ENCODE data around the gene MRC2. TPM values are rescaled to one million over a fixed set of nuclear protein-coding genes. Genes with fewer than 3 reads are reported as not detected.
"Not testable (repeated sequence)": the region's sequence is repeated elsewhere in the genome, so short reads cannot be mapped to it uniquely, and the experiment has no call there.

The MRC2 gene
- total RNA-seq, 2 experiments from 2014 or later: 6.2 to 8.9 TPM

GRCh38 chr17:62692159-62692651 is 64.7 kb downstream of the MRC2 start:
- Mint-ChIP-seq H3K4me3 (no peak overlapping the region), H3K27ac (no peak overlapping the region), H3K9me3 (no peaks in the 10 kb centered on the region), H3K36me3 (ENCODE audit: low read depth) (no peaks in the 10 kb centered on the region), H3K27me3 (no peaks in the 10 kb centered on the region), H3K4me1 (no peaks in the 10 kb centered on the region)
- ChIA-PET POLR2A (no interaction called here), CTCF (interaction anchor here (0.7 kb wide), 1 partner anchor 50 kb away, joined by 4 read pairs; no protein-coding TSS in a partner anchor)
- no peak for DNase-seq

- POLR2A ChIA-PET: no interaction called here
- CTCF ChIA-PET: interaction anchor here (0.8 kb wide), 1 partner anchor 14 kb away, joined by 3 read pairs; no protein-coding TSS in a partner anchor
- Mint-ChIP-seq H3K27ac (no peak overlapping the region), H3K4me1 (no peaks in the 10 kb centered on the region), H3K4me3 (no peak overlapping the region), H3K36me3 (ENCODE audit: low read depth) (no peaks in the 10 kb centered on the region), H3K9me3 (no peaks in the 10 kb centered on the region), H3K27me3 (peaks cover under 1% of the 10 kb centered on the region)
- DNase-seq: no peak
Measured at GRCh38 chr17:62692721-62693431, 65.4 kb downstream of the MRC2 start.

DNA sequence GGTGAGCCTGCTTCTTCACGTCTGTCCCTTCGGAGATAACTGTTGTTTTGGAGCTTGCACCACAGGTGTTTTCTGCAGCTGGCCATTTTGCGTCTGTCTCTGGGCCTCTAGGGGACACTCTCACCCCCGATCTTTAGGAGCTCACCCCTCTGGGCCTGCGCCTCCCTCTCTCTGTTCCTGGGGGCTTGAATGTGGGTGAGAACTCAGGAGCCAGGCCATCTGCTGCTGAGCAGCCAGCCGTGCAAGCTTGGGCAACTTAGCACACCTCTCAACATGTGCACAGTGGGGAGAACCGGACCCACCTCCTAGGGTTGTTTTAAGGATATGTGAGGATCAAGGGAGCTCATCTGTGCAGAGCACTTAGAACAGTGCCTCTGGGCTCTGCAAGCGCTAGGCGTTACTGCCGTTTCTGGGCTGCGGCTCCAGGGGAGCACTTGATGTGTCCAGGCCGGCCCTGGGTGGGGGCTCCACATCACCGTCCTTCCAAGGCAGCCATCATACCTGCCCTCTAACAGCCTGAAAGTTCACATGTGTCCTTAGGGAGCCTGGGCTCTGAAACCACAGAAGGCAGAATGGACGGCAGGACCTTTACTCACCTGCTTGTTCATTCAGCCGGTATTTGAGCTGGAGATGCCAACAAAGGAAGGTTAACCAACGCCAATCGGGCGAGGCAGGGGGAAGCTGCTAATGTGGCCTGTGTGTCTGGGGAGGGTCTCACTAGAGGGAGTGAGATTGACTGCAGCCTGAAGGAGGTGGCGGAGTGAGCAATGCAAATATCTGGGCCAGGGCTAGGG is 66.3 kb downstream of the MRC2 start:
- DNase-seq: no peak
- Mint-ChIP-seq H3K4me1 (no peaks in the 10 kb centered on the region), H3K27me3 (peaks cover 2% of the 10 kb centered on the region), H3K36me3 (ENCODE audit: low read depth) (no peaks in the 10 kb centered on the region), H3K27ac (no peak overlapping the region), H3K9me3 (no peaks in the 10 kb centered on the region), H3K4me3 (no peak overlapping the region)
- CTCF ChIA-PET: interaction anchor here (0.8 kb wide), 1 partner anchor 15 kb away, joined by 3 read pairs; no protein-coding TSS in a partner anchor
- POLR2A ChIA-PET: no interaction called here

GRCh38 chr17:62695093-62695738 is 67.7 kb downstream of the MRC2 start:
- DNase-seq, H3K27ac Mint-ChIP-seq: not testable (repeated sequence)

GRCh38 chr17:62696256-62696655 is 68.8 kb downstream of the MRC2 start:
- Mint-ChIP-seq H3K27ac (no peak overlapping the region), H3K4me3 (no peak overlapping the region), H3K9me3 (no peaks in the 10 kb centered on the region), H3K4me1 (no peaks in the 10 kb centered on the region), H3K36me3 (ENCODE audit: low read depth) (no peaks in the 10 kb centered on the region), H3K27me3 (peaks cover 8% of the 10 kb centered on the region)
- CTCF ChIA-PET: no interaction called here
- POLR2A ChIA-PET: no interaction called here
- no peak for DNase-seq

More at GRCh38 chr17:62695093-62695738, 67.7 kb downstream of the MRC2 start:
- H3K4me1 Mint-ChIP-seq; H3K27me3 Mint-ChIP-seq; H3K9me3 Mint-ChIP-seq; CTCF ChIA-PET; H3K36me3 Mint-ChIP-seq (ENCODE audit: low read depth); POLR2A ChIA-PET; H3K4me3 Mint-ChIP-seq: not testable (repeated sequence)

DNA sequence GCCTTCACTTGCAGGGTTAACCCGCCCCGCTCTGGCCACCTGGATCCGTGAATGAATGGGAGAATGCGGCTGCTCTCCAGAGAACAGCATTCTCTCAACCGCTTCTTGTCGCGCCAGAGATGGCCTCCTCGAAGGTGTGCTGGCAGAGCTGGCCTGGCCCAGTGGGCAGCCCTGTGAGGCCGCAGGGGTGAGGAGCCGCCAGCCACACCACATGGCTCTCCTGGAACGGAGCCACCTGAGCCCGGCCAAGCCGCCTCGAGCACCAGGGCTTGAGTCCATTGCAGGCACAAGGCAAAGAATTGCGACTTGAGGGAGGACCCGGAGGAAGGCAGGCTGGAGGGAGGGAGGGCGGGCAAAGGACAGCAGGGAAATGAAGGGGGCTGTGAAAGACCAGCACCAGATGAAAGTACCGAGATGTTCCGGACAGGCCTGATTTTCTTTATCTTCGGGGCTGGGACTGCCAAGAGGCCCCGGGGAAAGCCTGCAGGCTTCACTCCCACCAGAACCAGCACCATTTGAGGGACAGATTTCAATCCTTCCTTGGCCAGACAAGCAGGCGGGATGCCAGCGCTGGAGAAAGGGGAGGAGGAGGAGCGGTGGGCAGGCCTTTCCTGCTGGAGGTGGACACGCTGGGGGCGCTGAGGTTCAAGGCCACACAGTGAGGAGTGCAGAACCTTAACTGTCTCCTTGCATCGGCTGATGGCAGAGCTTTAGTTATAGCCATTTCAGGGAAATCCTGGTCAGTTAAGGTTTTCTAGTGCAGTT is 69.4 kb downstream of the MRC2 start:
- POLR2A ChIA-PET: no interaction called here
- CTCF ChIA-PET: no interaction called here
- H3K4me1 Mint-ChIP-seq: no peaks in the 10 kb centered on the region
- no peak for DNase-seq
- no peaks in the 10 kb centered on the region for H3K36me3 Mint-ChIP-seq (ENCODE audit: low read depth)
- H3K4me3 Mint-ChIP-seq: no peak overlapping the region
- H3K27ac Mint-ChIP-seq: no peak overlapping the region
- H3K9me3 Mint-ChIP-seq: no peaks in the 10 kb centered on the region
- H3K27me3 Mint-ChIP-seq: peaks cover 8% of the 10 kb centered on the region

DNA sequence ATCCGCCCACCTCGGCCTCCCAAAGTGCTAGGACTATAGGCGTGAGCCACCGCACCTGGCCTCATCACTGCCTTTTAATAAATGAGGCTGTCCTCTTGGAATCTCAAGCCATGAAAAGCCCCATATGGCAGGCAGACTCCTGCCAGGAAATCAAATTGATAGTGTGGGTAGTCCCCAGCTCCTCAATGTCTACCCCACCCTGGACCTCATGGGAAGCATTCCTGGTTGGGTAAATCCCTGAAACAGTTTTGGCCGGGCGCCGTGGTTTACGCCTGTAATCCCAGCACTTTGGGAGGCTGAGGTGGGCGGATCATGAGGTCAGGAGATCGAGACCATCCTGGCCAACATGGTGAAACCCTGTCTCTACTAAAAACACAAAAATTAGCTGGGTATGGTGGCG is 71.0 kb downstream of the MRC2 start:
- H3K4me1 Mint-ChIP-seq; H3K9me3 Mint-ChIP-seq; H3K4me3 Mint-ChIP-seq; DNase-seq; CTCF ChIA-PET; POLR2A ChIA-PET; H3K27ac Mint-ChIP-seq; H3K36me3 Mint-ChIP-seq (ENCODE audit: low read depth); H3K27me3 Mint-ChIP-seq: not testable (repeated sequence)

- peaks cover 17% of the 10 kb centered on the region for H3K27me3 Mint-ChIP-seq
- POLR2A ChIA-PET: no interaction called here
Measured at GRCh38 chr17:62700964-62701705, 73.7 kb downstream of the MRC2 start.

DNA sequence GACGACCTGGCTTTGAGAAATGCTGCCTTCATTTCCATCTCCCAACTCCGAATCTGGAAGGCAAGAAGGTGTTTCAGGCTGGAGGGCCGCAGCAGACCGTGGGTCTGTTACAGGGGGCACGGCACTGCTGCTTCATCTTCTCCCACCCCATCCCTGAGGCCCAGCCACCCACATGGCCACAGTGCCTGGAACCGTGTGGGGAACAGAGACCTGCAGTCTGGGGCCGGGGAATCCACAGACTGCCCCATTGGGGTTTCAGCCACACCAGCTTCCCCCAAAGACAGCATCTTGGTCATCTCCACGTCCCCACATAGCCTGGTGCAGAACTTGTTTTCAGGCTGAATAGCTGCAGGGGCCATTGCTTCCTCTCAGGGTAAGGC is 74.2 kb downstream of the MRC2 start:
- POLR2A ChIA-PET: no interaction called here
- H3K27me3 Mint-ChIP-seq: peaks cover 22% of the 10 kb centered on the region
- H3K27ac Mint-ChIP-seq: no peak overlapping the region
- H3K9me3 Mint-ChIP-seq: no peaks in the 10 kb centered on the region
- DNase-seq: no peak
- peaks cover 11% of the 10 kb centered on the region for H3K4me1 Mint-ChIP-seq
- no peak overlapping the region for H3K4me3 Mint-ChIP-seq
- CTCF ChIA-PET: no interaction called here
- H3K36me3 Mint-ChIP-seq (ENCODE audit: low read depth): no peaks in the 10 kb centered on the region

More at GRCh38 chr17:62700964-62701705, 73.7 kb downstream of the MRC2 start:
- no peak for DNase-seq
- Mint-ChIP-seq H3K9me3 (no peaks in the 10 kb centered on the region), H3K27ac (no peak overlapping the region), H3K36me3 (ENCODE audit: low read depth) (no peaks in the 10 kb centered on the region), H3K4me1 (peaks cover 11% of the 10 kb centered on the region), H3K4me3 (no peak overlapping the region)
- CTCF ChIA-PET: no interaction called here

GRCh38 chr17:62702746-62703260 is 75.3 kb downstream of the MRC2 start:
- CTCF ChIA-PET: interaction anchor here (0.9 to 2.3 kb wide), 3 partner anchors 21 to 704 kb away, joined by 3 to 6 read pairs (median 3); no protein-coding TSS in a partner anchor
- H3K4me1 Mint-ChIP-seq: peaks cover 11% of the 10 kb centered on the region
- no peak for DNase-seq
- no peaks in the 10 kb centered on the region for H3K9me3 Mint-ChIP-seq
- H3K36me3 Mint-ChIP-seq (ENCODE audit: low read depth): no peaks in the 10 kb centered on the region
- H3K27ac Mint-ChIP-seq: no peak overlapping the region
- POLR2A ChIA-PET: no interaction called here
- H3K27me3 Mint-ChIP-seq: peaks cover 29% of the 10 kb centered on the region
- H3K4me3 Mint-ChIP-seq: no peak overlapping the region

DNA sequence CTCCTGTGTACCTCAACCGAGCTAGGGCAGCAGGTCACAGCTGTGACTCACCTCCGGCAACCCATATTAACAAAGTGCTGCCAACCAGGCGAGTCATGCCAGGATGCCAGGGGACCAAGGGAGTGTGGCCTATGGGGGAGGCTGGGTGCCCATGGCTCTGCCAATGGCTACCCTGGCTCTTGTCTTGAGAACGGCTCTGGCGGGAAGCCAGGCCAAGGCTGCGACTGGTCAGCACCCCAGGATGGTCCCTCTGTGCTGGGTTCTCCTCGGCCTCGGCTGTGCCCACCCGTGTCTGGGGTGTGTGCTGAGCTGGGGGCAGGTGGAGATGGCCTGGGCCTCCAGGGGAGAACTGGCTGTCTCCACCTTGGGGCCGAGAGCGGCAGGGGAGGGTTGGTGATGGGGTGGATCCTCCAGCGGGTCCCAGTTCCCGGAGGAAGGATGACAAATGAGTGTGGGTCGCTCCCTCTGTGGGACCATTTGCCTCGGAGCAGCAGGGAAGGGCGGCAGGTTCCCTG is 75.8 kb downstream of the MRC2 start:
- Mint-ChIP-seq H3K27me3 (peaks cover 27% of the 10 kb centered on the region), H3K4me1 (peaks cover 11% of the 10 kb centered on the region), H3K9me3 (no peaks in the 10 kb centered on the region), H3K36me3 (ENCODE audit: low read depth) (no peaks in the 10 kb centered on the region), H3K4me3 (peak overlapping the region; percentile 37), H3K27ac (no peak overlapping the region)
- POLR2A ChIA-PET: no interaction called here
- CTCF ChIA-PET: interaction anchor here (0.9 to 2.3 kb wide), 3 partner anchors 21 to 704 kb away, joined by 3 to 6 read pairs (median 3); no protein-coding TSS in a partner anchor
- DNase-seq: peak; percentile 34

All from activated CD4-positive, alpha-beta memory T cell treated with anti-CD3 and anti-CD28 coated beads, Interleukin-2, amount 10 ng/mL, durations not matched to agents 7 days and 5 days (primary cell).